ENCODE results near the gene CAPN7.
A peak's percentile ranks its signal among the peaks of the same experiment; 100 is the strongest.

The CAPN7 gene

GRCh38 chr3:15199493-15200105 is 6.4 kb upstream of the CAPN7 start:
- DNase-seq (ENCODE audit: low spot score) = no peak

- DNase-seq (ENCODE audit: low spot score) = no peak
These were observed 2.0 kb upstream of the CAPN7 start for GRCh38 chr3:15204005-15204404.

GRCh38 chr3:15205482-15205933 is 538 bp upstream of the CAPN7 start:
- DNase-seq (ENCODE audit: low spot score) = no peak

GRCh38 chr3:15206662-15207576 is 873 bp downstream of the CAPN7 start:
- peak; percentile 51 for DNase-seq (ENCODE audit: low spot score)

- no peak for DNase-seq (ENCODE audit: low spot score)
These were observed 1.9 kb downstream of the CAPN7 start for GRCh38 chr3:15207836-15208504.

- no peak for DNase-seq (ENCODE audit: low spot score)
These were observed 5.9 kb downstream of the CAPN7 start for GRCh38 chr3:15211937-15212336.

- no peak for DNase-seq (ENCODE audit: low spot score)
These were observed 8.7 kb downstream of the CAPN7 start for GRCh38 chr3:15214758-15215157.

- no peak for DNase-seq (ENCODE audit: low spot score)
These were observed 9.9 kb downstream of the CAPN7 start for GRCh38 chr3:15215996-15216395.

- no peak for DNase-seq (ENCODE audit: low spot score)
These were observed 10.5 kb downstream of the CAPN7 start for GRCh38 chr3:15216501-15216900.

- no peak for DNase-seq (ENCODE audit: low spot score)
These were observed 11.1 kb downstream of the CAPN7 start for GRCh38 chr3:15217011-15217671.

GRCh38 chr3:15217841-15218267 is 11.8 kb downstream of the CAPN7 start:
- DNase-seq (ENCODE audit: low spot score) = peak; percentile 79

GRCh38 chr3:15218689-15219088 is 12.6 kb downstream of the CAPN7 start:
- DNase-seq (ENCODE audit: low spot score) = no peak

- DNase-seq (ENCODE audit: low spot score) = no peak
These were observed 14.0 kb downstream of the CAPN7 start for GRCh38 chr3:15220056-15220455.

GRCh38 chr3:15220661-15221060 is 14.6 kb downstream of the CAPN7 start:
- DNase-seq (ENCODE audit: low spot score) = no peak

GRCh38 chr3:15221574-15222217 is 15.7 kb downstream of the CAPN7 start:
- DNase-seq (ENCODE audit: low spot score) = no peak

- no peak for DNase-seq (ENCODE audit: low spot score)
These were observed 17.9 kb downstream of the CAPN7 start for GRCh38 chr3:15223685-15224572.

GRCh38 chr3:15228147-15228546 is 22.1 kb downstream of the CAPN7 start:
- DNase-seq (ENCODE audit: low spot score) = no peak

GRCh38 chr3:15229262-15229661 is 23.2 kb downstream of the CAPN7 start:
- no peak for DNase-seq (ENCODE audit: low spot score)

GRCh38 chr3:15241341-15241740 is 35.3 kb downstream of the CAPN7 start:
- peak; percentile 69 for DNase-seq (ENCODE audit: low spot score)

- no peak for DNase-seq (ENCODE audit: low spot score)
These were observed 37.9 kb downstream of the CAPN7 start for GRCh38 chr3:15243822-15244482.

All from cerebellar cortex (tissue), 1 donor.